ENCODE results near the gene C21orf58.

C21orf58 gene

GRCh38 chr21:46274797-46275390 lies 48.8 kb downstream of the C21orf58 start:
- DNase-seq (ENCODE audit: low read depth) = no peak
- no peak for TF ChIP-seq CTCF (IDR thresholded peaks at IDR 0.05; ENCODE audit: control insufficient read depth, extremely low read depth, insufficient read depth)
- H3K4me3 ChIP-seq (ENCODE audit: low read depth, low read length) = no peak overlapping the region

- no peak for TF ChIP-seq CTCF (IDR thresholded peaks at IDR 0.05; ENCODE audit: control insufficient read depth, extremely low read depth, insufficient read depth)
- DNase-seq (ENCODE audit: low read depth) = no peak
- H3K4me3 ChIP-seq (ENCODE audit: low read depth, low read length) = no peak overlapping the region
Observed at GRCh38 chr21:46273341-46273740, 50.3 kb downstream of the C21orf58 start.

- TF ChIP-seq CTCF (IDR thresholded peaks at IDR 0.05; ENCODE audit: control insufficient read depth, extremely low read depth, insufficient read depth) = no peak
- no peak for DNase-seq (ENCODE audit: low read depth)
- no peak overlapping the region for H3K4me3 ChIP-seq (ENCODE audit: low read depth, low read length)
Observed at GRCh38 chr21:46269466-46269865, 54.2 kb downstream of the C21orf58 start.

- DNase-seq (ENCODE audit: low read depth) = no peak
- no peak overlapping the region for H3K4me3 ChIP-seq (ENCODE audit: low read depth, low read length)
- no peak for TF ChIP-seq CTCF (IDR thresholded peaks at IDR 0.05; ENCODE audit: control insufficient read depth, extremely low read depth, insufficient read depth)
Observed at GRCh38 chr21:46268371-46268770, 55.3 kb downstream of the C21orf58 start.

GRCh38 chr21:46266946-46267345 lies 56.7 kb downstream of the C21orf58 start:
- H3K4me3 ChIP-seq (ENCODE audit: low read depth, low read length) = no peak overlapping the region
- TF ChIP-seq CTCF (IDR thresholded peaks at IDR 0.05; ENCODE audit: control insufficient read depth, extremely low read depth, insufficient read depth) = no peak
- DNase-seq (ENCODE audit: low read depth) = no peak

GRCh38 chr21:46265736-46266525 lies 57.7 kb downstream of the C21orf58 start:
- TF ChIP-seq CTCF (IDR thresholded peaks at IDR 0.05; ENCODE audit: control insufficient read depth, extremely low read depth, insufficient read depth) = no peak
- no peak for DNase-seq (ENCODE audit: low read depth)
- no peak overlapping the region for H3K4me3 ChIP-seq (ENCODE audit: low read depth, low read length)

Measured in LNCaP clone FGC (cell line).